HepG2 (cell line): ENCODE data around the gene ACOXL. TPM values are rescaled to one million over a fixed set of nuclear protein-coding genes. Genes with fewer than 3 reads are reported as not detected.

Source experiments
- GFI1 ChIP-seq: sonication (generic); formaldehyde crosslinking; IDR thresholded peaks from 2 replicates; pipeline ENCODE4 v1.5.0; 2020; ENCODE audit warnings: missing genetic modification reagents, mild to moderate bottlenecking, borderline replicate concordance
- KLF12 ChIP-seq: sonication (generic); formaldehyde crosslinking; IDR thresholded peaks from 2 replicates; pipeline ENCODE4 v1.4.0; 2020; ENCODE audit warnings: missing genetic modification reagents, borderline replicate concordance
- NFATC3 ChIP-seq: sonication (generic); formaldehyde crosslinking; IDR thresholded peaks from 2 replicates; pipeline ENCODE4 v1.5.1; 2020; ENCODE audit warnings: mild to moderate bottlenecking, missing genetic modification reagents
- TRIM24 ChIP-seq: sonication (generic); formaldehyde crosslinking; IDR thresholded peaks from 2 replicates; pipeline ENCODE4 v1.8.0; 2022; ENCODE audit warnings: mild to moderate bottlenecking, missing genetic modification reagents
- ZBTB42 ChIP-seq: sonication (generic); formaldehyde crosslinking; IDR thresholded peaks from 2 replicates; pipeline ENCODE4 v1.5.0; 2020; ENCODE audit warnings: mild to moderate bottlenecking, missing genetic modification reagents
- ZNF343 ChIP-seq: sonication (generic); formaldehyde crosslinking; IDR thresholded peaks from 2 replicates; pipeline ENCODE4 v1.4.0; 2020; ENCODE audit warnings: mild to moderate bottlenecking, missing genetic modification reagents
- ZNF670 ChIP-seq: sonication (generic); formaldehyde crosslinking; IDR thresholded peaks from 2 replicates; pipeline ENCODE4 v1.8.0; 2022; ENCODE audit warnings: mild to moderate bottlenecking, missing genetic modification reagents, borderline replicate concordance
- ZNF746 ChIP-seq: sonication (generic); formaldehyde crosslinking; IDR thresholded peaks from 2 replicates; pipeline ENCODE4 v1.8.0; 2022; ENCODE audit warnings: mild to moderate bottlenecking, missing genetic modification reagents
- polyA plus RNA-seq, 8 experiments: library from polyadenylated mRNA; depleted of rRNA in 3 of 8; stranded (reverse) in 7 of 8; unstranded in 1 of 8; fragments of >200 nt; fragmentation: Illumina TruSeq in 4 of 8; extraction: Trizol in 4 of 8; gene quantifications; 2 replicates each; pipeline versions ENCODE4 v1.2.1 to v1.2.3, GENCODE V29; 2011 to 2016; ENCODE audit warnings: low read depth in 4 of 8, missing spikeins in 1 of 8, mixed read lengths in 1 of 8; ENCODE audit not compliant: insufficient read depth in 1 of 8
- total RNA-seq, 5 experiments: library from RNA; depleted of rRNA; stranded (reverse); fragments of >200 nt; fragmentation: Illumina TruSeq; extraction: Trizol; gene quantifications; 2 replicates each; pipeline ENCODE4 v1.2.3, GENCODE V29; 2016; ENCODE audit warnings: low read depth in 1 of 5
- TF ChIP-seq, protein P1 (sequence below): IDR thresholded peaks from 2 replicates; pipeline ENCODE4 v1.6.1; 2012; ENCODE audit warnings: low read length, improper control_type of control experiment
- TF ChIP-seq, protein P2 (sequence below), 2 experiments: sonication (generic) in 1 of 2; formaldehyde crosslinking in 1 of 2; IDR thresholded peaks; 2 replicates each; pipeline versions ENCODE4 v1.6.1 to v1.9.0; 2014 to 2022; ENCODE audit warnings: antibody characterized with exemption in 1 of 2, borderline replicate concordance in 1 of 2, inconsistent platforms in 1 of 2, low read depth in 1 of 2, missing genetic modification reagents in 1 of 2
- TF ChIP-seq, protein P3 (sequence below): sonication (generic); formaldehyde crosslinking; IDR thresholded peaks from 2 replicates; pipeline ENCODE4 v1.5.1; 2020; ENCODE audit warnings: mild to moderate bottlenecking, missing genetic modification reagents, moderate library complexity
- TF ChIP-seq, protein P4 (sequence below): sonication (generic); formaldehyde crosslinking; IDR thresholded peaks from 2 replicates; pipeline ENCODE4 v1.4.0; 2020; ENCODE audit warnings: missing genetic modification reagents

ACOXL gene
- total and polyA plus RNA-seq, 2 of the 13 experiments (the other 11 are each of a cell fraction or from before 2014, with no cell fraction given), result not detected

DNA sequence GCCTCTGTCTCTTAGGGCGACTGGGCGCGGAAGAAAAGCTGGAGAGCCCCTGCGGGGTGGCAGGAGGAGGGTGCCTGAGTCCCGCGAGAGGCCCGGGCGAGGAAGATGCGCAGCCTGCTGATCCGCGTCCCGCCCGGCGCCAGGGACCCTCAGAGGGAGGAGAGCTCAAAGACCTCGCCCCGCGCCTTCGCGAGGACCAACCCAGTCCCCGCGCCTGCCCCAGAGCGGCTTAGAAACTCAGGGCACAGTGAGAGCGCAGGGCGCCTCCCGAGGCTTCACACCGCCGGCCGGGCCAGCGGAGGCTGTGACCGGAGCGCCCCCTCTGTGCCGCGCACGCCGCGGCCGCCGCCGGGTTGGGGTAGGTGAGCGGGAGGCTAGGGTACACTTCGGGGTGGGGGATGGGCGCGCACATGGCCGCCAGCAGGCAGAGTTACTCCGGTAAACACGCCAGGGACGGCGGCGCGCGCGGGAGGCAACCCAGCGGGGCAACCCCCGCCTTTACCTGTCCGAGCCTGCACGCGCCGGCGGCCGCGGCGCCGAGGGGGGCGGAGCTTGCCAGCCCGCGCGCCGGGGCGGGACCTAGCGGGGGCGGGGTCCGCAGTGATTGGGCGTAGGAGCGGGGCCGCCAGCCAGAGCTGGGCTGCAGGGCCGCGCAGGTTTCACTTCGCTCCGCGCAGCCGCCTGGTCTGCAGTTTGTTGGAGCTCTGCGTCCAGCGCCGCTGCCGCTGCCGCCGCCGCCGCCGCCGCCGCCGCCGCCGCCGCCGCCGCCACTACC lies 388.1 kb downstream of the ACOXL start, which contains the start of gene BCL2L11 (continued):
- TF ChIP-seq, protein P1, sequence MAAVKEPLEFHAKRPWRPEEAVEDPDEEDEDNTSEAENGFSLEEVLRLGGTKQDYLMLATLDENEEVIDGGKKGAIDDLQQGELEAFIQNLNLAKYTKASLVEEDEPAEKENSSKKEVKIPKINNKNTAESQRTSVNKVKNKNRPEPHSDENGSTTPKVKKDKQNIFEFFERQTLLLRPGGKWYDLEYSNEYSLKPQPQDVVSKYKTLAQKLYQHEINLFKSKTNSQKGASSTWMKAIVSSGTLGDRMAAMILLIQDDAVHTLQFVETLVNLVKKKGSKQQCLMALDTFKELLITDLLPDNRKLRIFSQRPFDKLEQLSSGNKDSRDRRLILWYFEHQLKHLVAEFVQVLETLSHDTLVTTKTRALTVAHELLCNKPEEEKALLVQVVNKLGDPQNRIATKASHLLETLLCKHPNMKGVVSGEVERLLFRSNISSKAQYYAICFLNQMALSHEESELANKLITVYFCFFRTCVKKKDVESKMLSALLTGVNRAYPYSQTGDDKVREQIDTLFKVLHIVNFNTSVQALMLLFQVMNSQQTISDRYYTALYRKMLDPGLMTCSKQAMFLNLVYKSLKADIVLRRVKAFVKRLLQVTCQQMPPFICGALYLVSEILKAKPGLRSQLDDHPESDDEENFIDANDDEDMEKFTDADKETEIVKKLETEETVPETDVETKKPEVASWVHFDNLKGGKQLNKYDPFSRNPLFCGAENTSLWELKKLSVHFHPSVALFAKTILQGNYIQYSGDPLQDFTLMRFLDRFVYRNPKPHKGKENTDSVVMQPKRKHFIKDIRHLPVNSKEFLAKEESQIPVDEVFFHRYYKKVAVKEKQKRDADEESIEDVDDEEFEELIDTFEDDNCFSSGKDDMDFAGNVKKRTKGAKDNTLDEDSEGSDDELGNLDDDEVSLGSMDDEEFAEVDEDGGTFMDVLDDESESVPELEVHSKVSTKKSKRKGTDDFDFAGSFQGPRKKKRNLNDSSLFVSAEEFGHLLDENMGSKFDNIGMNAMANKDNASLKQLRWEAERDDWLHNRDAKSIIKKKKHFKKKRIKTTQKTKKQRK, result no peak
- TF ChIP-seq KLF12 (CRISPR knock-in tag) (no peak; the same call in 1 of the 2 replicates), GFI1 (CRISPR knock-in tag) (peak; percentile 90; the same call in 1 of the 2 replicates), ZBTB42 (CRISPR knock-in tag) (peak; percentile 86; the same call in 1 of the 2 replicates), NFATC3 (0 out of 2 replicates have a peak, but pooled peaks have one; percentile 67), ZNF746 (CRISPR knock-in tag) (peak; percentile 94), ZNF343 (CRISPR knock-in tag) (peak; percentile 94; the same call in 1 of the 2 replicates), ZNF670 (CRISPR knock-in tag) (peak; percentile 97; the same call in 1 of the 2 replicates), TRIM24 (CRISPR knock-in tag) (peak; percentile 60; the same call in 1 of the 2 replicates)
- TF ChIP-seq, protein P2, sequence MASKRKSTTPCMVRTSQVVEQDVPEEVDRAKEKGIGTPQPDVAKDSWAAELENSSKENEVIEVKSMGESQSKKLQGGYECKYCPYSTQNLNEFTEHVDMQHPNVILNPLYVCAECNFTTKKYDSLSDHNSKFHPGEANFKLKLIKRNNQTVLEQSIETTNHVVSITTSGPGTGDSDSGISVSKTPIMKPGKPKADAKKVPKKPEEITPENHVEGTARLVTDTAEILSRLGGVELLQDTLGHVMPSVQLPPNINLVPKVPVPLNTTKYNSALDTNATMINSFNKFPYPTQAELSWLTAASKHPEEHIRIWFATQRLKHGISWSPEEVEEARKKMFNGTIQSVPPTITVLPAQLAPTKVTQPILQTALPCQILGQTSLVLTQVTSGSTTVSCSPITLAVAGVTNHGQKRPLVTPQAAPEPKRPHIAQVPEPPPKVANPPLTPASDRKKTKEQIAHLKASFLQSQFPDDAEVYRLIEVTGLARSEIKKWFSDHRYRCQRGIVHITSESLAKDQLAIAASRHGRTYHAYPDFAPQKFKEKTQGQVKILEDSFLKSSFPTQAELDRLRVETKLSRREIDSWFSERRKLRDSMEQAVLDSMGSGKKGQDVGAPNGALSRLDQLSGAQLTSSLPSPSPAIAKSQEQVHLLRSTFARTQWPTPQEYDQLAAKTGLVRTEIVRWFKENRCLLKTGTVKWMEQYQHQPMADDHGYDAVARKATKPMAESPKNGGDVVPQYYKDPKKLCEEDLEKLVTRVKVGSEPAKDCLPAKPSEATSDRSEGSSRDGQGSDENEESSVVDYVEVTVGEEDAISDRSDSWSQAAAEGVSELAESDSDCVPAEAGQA (IDR thresholded peaks at IDR 0.05; ENCODE audit: low read depth), result no peak
- TF ChIP-seq, protein P2 (CRISPR knock-in tag; IDR thresholded peaks at IDR 0.05; ENCODE audit: borderline replicate concordance), result peak; percentile 95
- TF ChIP-seq, protein P3, sequence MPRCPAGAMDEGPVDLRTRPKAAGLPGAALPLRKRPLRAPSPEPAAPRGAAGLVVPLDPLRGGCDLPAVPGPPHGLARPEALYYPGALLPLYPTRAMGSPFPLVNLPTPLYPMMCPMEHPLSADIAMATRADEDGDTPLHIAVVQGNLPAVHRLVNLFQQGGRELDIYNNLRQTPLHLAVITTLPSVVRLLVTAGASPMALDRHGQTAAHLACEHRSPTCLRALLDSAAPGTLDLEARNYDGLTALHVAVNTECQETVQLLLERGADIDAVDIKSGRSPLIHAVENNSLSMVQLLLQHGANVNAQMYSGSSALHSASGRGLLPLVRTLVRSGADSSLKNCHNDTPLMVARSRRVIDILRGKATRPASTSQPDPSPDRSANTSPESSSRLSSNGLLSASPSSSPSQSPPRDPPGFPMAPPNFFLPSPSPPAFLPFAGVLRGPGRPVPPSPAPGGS (CRISPR knock-in tag), result peak; percentile 96
- TF ChIP-seq, protein P4, sequence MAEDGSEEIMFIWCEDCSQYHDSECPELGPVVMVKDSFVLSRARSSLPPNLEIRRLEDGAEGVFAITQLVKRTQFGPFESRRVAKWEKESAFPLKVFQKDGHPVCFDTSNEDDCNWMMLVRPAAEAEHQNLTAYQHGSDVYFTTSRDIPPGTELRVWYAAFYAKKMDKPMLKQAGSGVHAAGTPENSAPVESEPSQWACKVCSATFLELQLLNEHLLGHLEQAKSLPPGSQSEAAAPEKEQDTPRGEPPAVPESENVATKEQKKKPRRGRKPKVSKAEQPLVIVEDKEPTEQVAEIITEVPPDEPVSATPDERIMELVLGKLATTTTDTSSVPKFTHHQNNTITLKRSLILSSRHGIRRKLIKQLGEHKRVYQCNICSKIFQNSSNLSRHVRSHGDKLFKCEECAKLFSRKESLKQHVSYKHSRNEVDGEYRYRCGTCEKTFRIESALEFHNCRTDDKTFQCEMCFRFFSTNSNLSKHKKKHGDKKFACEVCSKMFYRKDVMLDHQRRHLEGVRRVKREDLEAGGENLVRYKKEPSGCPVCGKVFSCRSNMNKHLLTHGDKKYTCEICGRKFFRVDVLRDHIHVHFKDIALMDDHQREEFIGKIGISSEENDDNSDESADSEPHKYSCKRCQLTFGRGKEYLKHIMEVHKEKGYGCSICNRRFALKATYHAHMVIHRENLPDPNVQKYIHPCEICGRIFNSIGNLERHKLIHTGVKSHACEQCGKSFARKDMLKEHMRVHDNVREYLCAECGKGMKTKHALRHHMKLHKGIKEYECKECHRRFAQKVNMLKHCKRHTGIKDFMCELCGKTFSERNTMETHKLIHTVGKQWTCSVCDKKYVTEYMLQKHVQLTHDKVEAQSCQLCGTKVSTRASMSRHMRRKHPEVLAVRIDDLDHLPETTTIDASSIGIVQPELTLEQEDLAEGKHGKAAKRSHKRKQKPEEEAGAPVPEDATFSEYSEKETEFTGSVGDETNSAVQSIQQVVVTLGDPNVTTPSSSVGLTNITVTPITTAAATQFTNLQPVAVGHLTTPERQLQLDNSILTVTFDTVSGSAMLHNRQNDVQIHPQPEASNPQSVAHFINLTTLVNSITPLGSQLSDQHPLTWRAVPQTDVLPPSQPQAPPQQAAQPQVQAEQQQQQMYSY (CRISPR knock-in tag), result no peak; the same call in none of the 2 replicates
